Kidney (tissue), 22 donors: ENCODE results near the gene SH2B2. TPM values are rescaled to one million over a fixed set of nuclear protein-coding genes. Genes with fewer than 3 reads are reported as not detected.

ENCODE experiments used
- DNase-seq, 5 donors: peaks; one replicate each; pipeline ENCODE4 v3.0.0-alpha.2; 2013 to 2020
- FAIRE-seq: peaks from 2 replicates; lab custom pipeline; 2012; peaks lifted over from hg19 to GRCh38; lab: Jason Lieb, UNC
- H3K27ac ChIP-seq, 2 donors: one replicate each; pipeline ENCODE4 v1.7.0; 2013; ENCODE audit warnings: low read depth in 2 of 2, low read length in 2 of 2, inconsistent platforms in 1 of 2
- H3K27me3 ChIP-seq: one replicate; pipeline ENCODE4 v1.7.1; 2013; ENCODE audit warnings: low read length, inconsistent platforms; ENCODE audit not compliant: control insufficient read depth, insufficient read depth
- H3K36me3 ChIP-seq, 3 donors: one replicate each; pipeline versions ENCODE4 v1.7.0 to v1.7.1; 2013; ENCODE audit warnings: low read length in 3 of 3, control low read depth in 1 of 3, inconsistent platforms in 1 of 3; ENCODE audit not compliant: insufficient read depth in 3 of 3, control insufficient read depth in 2 of 3
- H3K4me1 ChIP-seq, 3 donors: one replicate each; pipeline versions ENCODE4 v1.7.0 to v1.7.1; 2013; ENCODE audit warnings: low read length in 3 of 3, inconsistent platforms in 1 of 3, low read depth in 1 of 3; ENCODE audit not compliant: control insufficient read depth in 2 of 3, insufficient read depth in 2 of 3
- H3K4me3 ChIP-seq, 3 donors: one replicate each; pipeline versions ENCODE4 v1.7.0 to v1.8.1; 2013; ENCODE audit warnings: low read length in 3 of 3, control low read depth in 1 of 3, inconsistent platforms in 1 of 3
- H3K9ac ChIP-seq, 3 donors: one replicate each; pipeline versions ENCODE4 v1.7.0 to v1.7.1; 2013; ENCODE audit warnings: low read length in 3 of 3, control low read depth in 1 of 3, inconsistent platforms in 1 of 3
- H3K9me3 ChIP-seq, 3 donors: one replicate each; pipeline versions ENCODE4 v1.7.0 to v1.7.1; 2013; ENCODE audit warnings: low read length in 3 of 3, control low read depth in 1 of 3, inconsistent platforms in 1 of 3; ENCODE audit not compliant: control insufficient read depth in 2 of 3, insufficient read depth in 1 of 3
- intact Hi-C: fragments of 100-400 bp; cut with DNase I; formaldehyde crosslinking; loops from one replicate; pipeline ENCODE4 v1.11.1; 2022
- long read RNA-seq, 10 donors: library from polyadenylated mRNA in 1 of 10; unstranded in 1 of 10; transcript quantifications; one replicate each; pipeline ENCODE4 v2.0.0 and lab custom pipeline, GENCODE V29; 2021 to 2026
- polyA plus RNA-seq: library from polyadenylated mRNA; stranded (reverse); fragments of 350-450 nt; fragmentation: Illumina TruSeq; extraction: RNeasy Lipid Tissue Mini Kit (QIAGEN cat#74804); gene quantifications from one replicate; pipeline ENCODE4 v1.2.3, GENCODE V29; 2014; ENCODE audit warnings: low read depth, low replicate concordance; ENCODE audit not compliant: insufficient read depth
- total RNA-seq: library from RNA; stranded (reverse); fragmentation: NEBNext Ultra II Directional; extraction: Animal tissue kit (Norgen Biotek cat#: 25700); gene quantifications from one replicate; pipeline ENCODE4 v1.2.1, GENCODE V29; 2021
- TF ChIP-seq, protein P1 (sequence below): IDR thresholded peaks from 3 replicates; pipeline ENCODE4 v1.5.1; 2012; ENCODE audit warnings: mild to moderate bottlenecking, moderate library complexity, borderline replicate concordance; ENCODE audit not compliant: insufficient read depth; ENCODE audit errors: extremely low read depth
- donor health status: control.
- donor health status: control.
- donor health status: control.
- donor health status: control.
- donor health status: control.
- donor health status: DM: yes; HTN: yes; CAD: no.
- donor health status: Normal renal cell carcinoma (clear cell type).

The SH2B2 gene
- 11.0 TPM for total RNA-seq
- 4.5 TPM for polyA plus RNA-seq
- long read RNA-seq, donor 1 = 0 reads
- long read RNA-seq, donor 2 = 0 reads
- long read RNA-seq, donor 3 = 0 reads
- long read RNA-seq, donor 4 = 0 reads
- long read RNA-seq, donor 5 = 0 reads
- long read RNA-seq, donor 6 = 0 reads
- long read RNA-seq, donor 7, partial matches to known transcripts = 6 of 21 reads
- long read RNA-seq, donor 7, other reads (novel, unspliced or antisense) = 15 of 21 reads
- long read RNA-seq, donor 8, partial matches to known transcripts = 0 of 1 reads
- long read RNA-seq, donor 8, other reads (novel, unspliced or antisense) = 0 of 1 reads
- long read RNA-seq, donor 9, partial matches to known transcripts = 0 of 1 reads
- long read RNA-seq, donor 9, other reads (novel, unspliced or antisense) = 0 of 1 reads
- long read RNA-seq, donor 10, partial matches to known transcripts = 0 of 1 reads
- long read RNA-seq, donor 10, other reads (novel, unspliced or antisense) = 0 of 1 reads

- Histone ChIP-seq H3K27ac (peak within 1 kb of the TSS; percentile 82 to 96), H3K9me3 (no peaks in the 10 kb centered on the region), H3K4me3 (peak within 1 kb of the TSS; percentile 41 to 75 (median 58)), H3K9ac (peak within 1 kb of the TSS in 2 of 3 donors; percentile 55 to 72), H3K4me1 (peaks cover 0 to 8% (median 0%) of the 10 kb centered on the region in 3 donors), H3K27me3 (no peaks in the 10 kb centered on the region), H3K36me3 (no peaks in the 10 kb centered on the region)
- intact Hi-C loops = no loop called here
- peak; percentile 73 to 93 (median 88) for DNase-seq
- no peak for FAIRE-seq
- TF ChIP-seq, protein P1, sequence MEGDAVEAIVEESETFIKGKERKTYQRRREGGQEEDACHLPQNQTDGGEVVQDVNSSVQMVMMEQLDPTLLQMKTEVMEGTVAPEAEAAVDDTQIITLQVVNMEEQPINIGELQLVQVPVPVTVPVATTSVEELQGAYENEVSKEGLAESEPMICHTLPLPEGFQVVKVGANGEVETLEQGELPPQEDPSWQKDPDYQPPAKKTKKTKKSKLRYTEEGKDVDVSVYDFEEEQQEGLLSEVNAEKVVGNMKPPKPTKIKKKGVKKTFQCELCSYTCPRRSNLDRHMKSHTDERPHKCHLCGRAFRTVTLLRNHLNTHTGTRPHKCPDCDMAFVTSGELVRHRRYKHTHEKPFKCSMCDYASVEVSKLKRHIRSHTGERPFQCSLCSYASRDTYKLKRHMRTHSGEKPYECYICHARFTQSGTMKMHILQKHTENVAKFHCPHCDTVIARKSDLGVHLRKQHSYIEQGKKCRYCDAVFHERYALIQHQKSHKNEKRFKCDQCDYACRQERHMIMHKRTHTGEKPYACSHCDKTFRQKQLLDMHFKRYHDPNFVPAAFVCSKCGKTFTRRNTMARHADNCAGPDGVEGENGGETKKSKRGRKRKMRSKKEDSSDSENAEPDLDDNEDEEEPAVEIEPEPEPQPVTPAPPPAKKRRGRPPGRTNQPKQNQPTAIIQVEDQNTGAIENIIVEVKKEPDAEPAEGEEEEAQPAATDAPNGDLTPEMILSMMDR = no peak
These were observed at the start of gene SH2B2 for GRCh38 chr7:102286237-102287110. Gene SH2B2, plus strand, starts transcription at chr7:102286868. Its CDS starts 13,683 bp downstream, at chr7:102300551.

DNA sequence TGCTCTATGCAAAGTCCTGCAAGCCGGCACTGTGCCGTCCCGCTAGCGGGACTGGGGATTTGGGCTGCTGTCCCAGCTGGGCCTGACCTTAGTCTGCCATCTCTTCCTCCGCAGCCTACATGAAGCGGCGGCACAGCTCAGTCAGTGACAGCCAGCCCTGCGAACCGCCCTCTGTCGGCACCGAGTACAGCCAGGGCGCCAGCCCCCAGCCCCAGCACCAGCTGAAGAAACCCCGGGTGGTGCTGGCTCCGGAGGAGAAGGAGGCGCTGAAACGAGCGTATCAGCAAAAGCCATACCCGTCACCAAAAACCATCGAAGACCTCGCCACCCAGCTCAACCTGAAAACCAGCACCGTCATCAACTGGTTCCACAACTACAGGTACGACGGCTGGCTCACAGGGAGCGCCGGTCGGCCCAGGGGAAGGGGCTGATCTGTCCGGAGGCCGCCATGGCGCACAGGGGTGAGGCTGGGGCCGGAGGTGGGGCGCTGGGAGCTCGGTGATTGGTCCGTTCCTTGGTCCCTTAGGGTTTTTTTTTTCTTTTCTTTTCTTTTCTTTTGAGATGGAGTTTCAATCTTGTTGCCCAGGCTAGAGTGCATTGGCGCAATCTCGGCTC, 47.4 kb upstream of the SH2B2 start:
- TF ChIP-seq, protein P1 = no peak
- H3K27me3 ChIP-seq = no peaks in the 10 kb centered on the region
- H3K4me3 ChIP-seq = no peak overlapping the region
- H3K9me3 ChIP-seq = no peaks in the 10 kb centered on the region
- no peak for FAIRE-seq
- no peak overlapping the region for H3K27ac ChIP-seq
- DNase-seq = peak in 1 of 5 donors; percentile 71
- peaks cover 0 to 4% (median 0%) of the 10 kb centered on the region in 3 donors for H3K4me1 ChIP-seq
- H3K36me3 ChIP-seq = peaks cover 2 to 9% (median 7%) of the 10 kb centered on the region in 3 donors
- intact Hi-C loops = loop anchor here (10.0 kb wide), 1 partner anchor 535 kb away; no protein-coding TSS in a partner anchor
- no peak overlapping the region for H3K9ac ChIP-seq

- peaks cover 2 to 9% (median 6%) of the 10 kb centered on the region in 3 donors for H3K36me3 ChIP-seq
These were observed 45.2 kb upstream of the SH2B2 start for GRCh38 chr7:102241431-102241830.

More at GRCh38 chr7:102241431-102241830, 45.2 kb upstream of the SH2B2 start:
- no peaks in the 10 kb centered on the region for H3K9me3 ChIP-seq
- no peaks in the 10 kb centered on the region for H3K27me3 ChIP-seq
- H3K4me3 ChIP-seq = no peak overlapping the region
- FAIRE-seq (no peak), DNase-seq (peak in 1 of 5 donors; percentile 37)
- H3K9ac ChIP-seq = no peak overlapping the region
- no peaks in the 10 kb centered on the region for H3K4me1 ChIP-seq
- intact Hi-C loops = no loop called here
- TF ChIP-seq, protein P1 = no peak
- H3K27ac ChIP-seq = no peak overlapping the region
